Neural cell (in vitro differentiated cells): ENCODE results near the gene CGNL1. TPM values are rescaled to one million over a fixed set of nuclear protein-coding genes. Genes with fewer than 3 reads are reported as not detected.

ENCODE experiments used
- H2AFZ ChIP-seq: fragments of 200-600, 300-800 bp; sonication (generic), shearing (Covaris generic); 2 replicates; pipeline ENCODE4 v1.6.0; 2014; ENCODE audit warnings: low read depth, mild to moderate bottlenecking, antibody characterized with exemption, low read length, moderate library complexity
- H3F3A ChIP-seq: fragments of 200-600 bp; shearing (Covaris generic); 2 replicates; pipeline ENCODE4 v1.6.1; 2016; ENCODE audit warnings: mild to moderate bottlenecking, moderate library complexity, mixed read lengths, antibody characterized with exemption, low read length; ENCODE audit not compliant: insufficient read depth, poor library complexity, severe bottlenecking
- H3K27ac ChIP-seq: fragments of 200-600, 300-800 bp; sonication (generic), shearing (Covaris generic); 2 replicates; pipeline ENCODE4 v1.5.1; 2014; ENCODE audit warnings: mild to moderate bottlenecking, low read length, moderate library complexity
- H3K27me3 ChIP-seq: fragments of 300-800, 200-600 bp; sonication (generic), shearing (Covaris generic); 2 replicates; pipeline ENCODE4 v1.6.0; 2014; ENCODE audit warnings: mild to moderate bottlenecking, low read depth, low read length, moderate library complexity; ENCODE audit not compliant: insufficient read depth
- H3K36me3 ChIP-seq: fragments of 300-800, 200-600 bp; sonication (generic), shearing (Covaris generic); 2 replicates; pipeline ENCODE4 v1.5.1; 2014; ENCODE audit warnings: mild to moderate bottlenecking, antibody characterized with exemption, low read length, moderate library complexity; ENCODE audit not compliant: insufficient read depth
- H3K4me2 ChIP-seq: fragments of 300-800, 200-600 bp; sonication (generic), shearing (Covaris generic); 2 replicates; pipeline ENCODE4 v1.6.0; 2014; ENCODE audit warnings: mild to moderate bottlenecking, low read length
- H3K4me3 ChIP-seq: fragments of 300-800, 200-600 bp; sonication (generic), shearing (Covaris generic); 2 replicates; pipeline ENCODE4 v1.5.1; 2014; ENCODE audit warnings: mild to moderate bottlenecking, low read length, moderate library complexity
- H3K79me2 ChIP-seq: fragments of 200-600 bp; shearing (Covaris generic); replicated peaks from 2 replicates; pipeline ENCODE4 v1.6.0; 2014; ENCODE audit warnings: mild to moderate bottlenecking, low read length, moderate library complexity; ENCODE audit not compliant: insufficient read depth
- H3K9ac ChIP-seq: fragments of 300-800, 200-600 bp; sonication (generic), shearing (Covaris generic); 2 replicates; pipeline ENCODE4 v1.6.1; 2016; ENCODE audit warnings: mild to moderate bottlenecking, low read length, mixed read lengths
- H3K9me2 ChIP-seq: fragments of 200-600 bp; shearing (Covaris generic); 2 replicates; pipeline ENCODE4 v1.6.1; 2016; ENCODE audit warnings: mild to moderate bottlenecking, low read length, mixed read lengths; ENCODE audit not compliant: insufficient read depth
- H3K9me3 ChIP-seq: fragments of 200-600, 300-800 bp; sonication (generic), shearing (Covaris generic); 2 replicates; pipeline ENCODE4 v1.6.1; 2016; ENCODE audit warnings: mild to moderate bottlenecking, mixed run types, low read length, moderate library complexity, mixed read lengths
- H4K20me1 ChIP-seq: fragments of 200-600 bp; shearing (Covaris generic); 2 replicates; pipeline ENCODE4 v1.6.1; 2016; ENCODE audit warnings: mild to moderate bottlenecking, mixed run types; ENCODE audit not compliant: insufficient read depth
- EP300 ChIP-seq: fragments of 450-650 bp; conservative IDR thresholded peaks from 2 replicates; pipeline ENCODE4 v1.6.1; 2014; ENCODE audit warnings: antibody characterized with exemption, mild to moderate bottlenecking, moderate library complexity; ENCODE audit not compliant: poor library complexity, severe bottlenecking
- EZH2 ChIP-seq: fragments of 200-600, 300-800 bp; shearing (Covaris generic), sonication (generic); IDR thresholded peaks from 2 replicates; pipeline ENCODE4 v1.6.1; 2014; ENCODE audit warnings: antibody characterized with exemption, low read length, borderline replicate concordance, mild to moderate bottlenecking; ENCODE audit not compliant: insufficient read depth, poor library complexity, severe bottlenecking
- MXI1 ChIP-seq: fragments of 450-650 bp; conservative IDR thresholded peaks from 2 replicates; pipeline ENCODE4 v1.6.1; 2014; ENCODE audit warnings: antibody characterized with exemption, mild to moderate bottlenecking; ENCODE audit not compliant: poor library complexity, severe bottlenecking
- POLR2AphosphoS5 ChIP-seq: IDR thresholded peaks from 2 replicates; pipeline ENCODE4 v1.6.1; 2012
- RAD21 ChIP-seq: fragments of 450-650 bp; conservative IDR thresholded peaks from 2 replicates; pipeline ENCODE4 v1.6.1; 2014; ENCODE audit warnings: antibody characterized with exemption, mild to moderate bottlenecking, moderate library complexity
- SMC3 ChIP-seq: fragments of 450-650 bp; conservative IDR thresholded peaks from 2 replicates; pipeline ENCODE4 v1.6.1; 2014; ENCODE audit warnings: antibody characterized with exemption, mild to moderate bottlenecking, moderate library complexity; ENCODE audit not compliant: poor library complexity
- TAF1 ChIP-seq: IDR thresholded peaks from 2 replicates; pipeline ENCODE4 v1.6.1; 2012; ENCODE audit warnings: low read depth
- polyA plus RNA-seq: library from polyadenylated mRNA; depleted of rRNA; stranded (reverse); fragments of >200 nt; gene quantifications from 2 replicates; pipeline ENCODE4 v1.2.3, GENCODE V29; 2014
- TF ChIP-seq, protein P1 (sequence below): fragments of 450-650 bp; IDR thresholded peaks from 2 replicates; pipeline ENCODE4 v1.5.1; 2014; ENCODE audit warnings: antibody characterized with exemption, mild to moderate bottlenecking, moderate library complexity; ENCODE audit not compliant: poor library complexity, severe bottlenecking
- TF ChIP-seq, protein P2 (sequence below): IDR thresholded peaks from 2 replicates; pipeline ENCODE4 v1.6.1; 2012; ENCODE audit warnings: borderline replicate concordance

The CGNL1 gene
- polyA plus RNA-seq, 1 donor from 2014 or later, result 0.26 TPM

DNA sequence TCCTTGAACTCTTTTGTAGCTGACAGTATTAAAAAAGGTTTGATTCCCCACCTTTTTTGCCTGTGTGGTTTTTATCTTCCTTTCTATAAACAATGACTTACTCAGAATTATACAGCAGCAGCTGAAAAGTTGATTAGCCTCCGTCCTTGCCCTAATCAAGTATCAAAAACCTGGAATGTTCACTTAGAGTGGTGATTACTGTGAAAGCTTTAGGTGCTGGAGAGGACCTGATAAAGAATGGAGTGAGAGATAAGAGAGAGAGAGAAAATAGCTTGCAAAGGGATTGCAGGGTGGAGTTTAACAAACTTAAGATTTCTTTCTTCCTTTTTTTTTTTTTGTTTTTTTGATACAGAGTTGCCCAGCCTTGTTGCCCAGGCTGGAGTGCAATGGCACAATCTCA lies 6.7 kb downstream of the CGNL1 start:
- Histone ChIP-seq H3K36me3 (no peaks in the 10 kb centered on the region), H3K9ac (no peak overlapping the region), H3K4me2 (no peak overlapping the region), H3K27ac (no peak overlapping the region), H3F3A (no peaks in the 10 kb centered on the region), H2AFZ (no peak overlapping the region), H3K27me3 (no peaks in the 10 kb centered on the region), H3K4me3 (no peak overlapping the region), H3K9me3 (no peaks in the 10 kb centered on the region), H3K9me2 (no peaks in the 10 kb centered on the region), H3K79me2 (no peaks in the 10 kb centered on the region), H4K20me1 (no peaks in the 10 kb centered on the region)
- no peak for TF ChIP-seq TAF1

DNA sequence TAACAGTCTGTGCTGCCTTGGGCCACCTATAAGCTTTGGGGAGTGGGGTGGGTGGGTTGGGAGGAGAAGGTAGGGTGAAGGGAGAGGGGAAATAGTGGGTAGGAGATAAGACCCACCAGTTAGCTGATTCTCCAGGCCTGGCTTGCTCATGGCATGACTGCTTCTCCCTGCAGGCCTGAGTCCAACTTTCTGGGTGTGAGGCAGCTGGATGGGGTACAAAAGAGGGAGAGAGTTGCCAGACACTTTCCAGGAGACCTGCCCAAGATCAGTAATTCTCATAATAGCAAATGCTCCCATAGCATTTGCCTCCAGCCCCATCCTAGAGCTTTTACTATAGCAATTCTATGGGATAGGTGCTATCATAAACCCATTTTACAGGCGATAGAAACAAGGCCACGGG lies 7.7 kb downstream of the CGNL1 start:
- no peak overlapping the region for H3K9ac ChIP-seq
- H3K79me2 ChIP-seq, result no peaks in the 10 kb centered on the region
- no peaks in the 10 kb centered on the region for H3K9me3 ChIP-seq
- no peak overlapping the region for H2AFZ ChIP-seq
- no peaks in the 10 kb centered on the region for H3K9me2 ChIP-seq
- H3K36me3 ChIP-seq, result no peaks in the 10 kb centered on the region
- H3F3A ChIP-seq, result no peaks in the 10 kb centered on the region
- H3K4me2 ChIP-seq, result no peak overlapping the region
- H3K27ac ChIP-seq, result no peak overlapping the region
- TF ChIP-seq MXI1 (no peak), TAF1 (no peak), SMC3 (no peak), POLR2AphosphoS5 (no peak), EZH2 (no peak), EP300 (no peak), RAD21 (no peak)
- TF ChIP-seq, protein P1, sequence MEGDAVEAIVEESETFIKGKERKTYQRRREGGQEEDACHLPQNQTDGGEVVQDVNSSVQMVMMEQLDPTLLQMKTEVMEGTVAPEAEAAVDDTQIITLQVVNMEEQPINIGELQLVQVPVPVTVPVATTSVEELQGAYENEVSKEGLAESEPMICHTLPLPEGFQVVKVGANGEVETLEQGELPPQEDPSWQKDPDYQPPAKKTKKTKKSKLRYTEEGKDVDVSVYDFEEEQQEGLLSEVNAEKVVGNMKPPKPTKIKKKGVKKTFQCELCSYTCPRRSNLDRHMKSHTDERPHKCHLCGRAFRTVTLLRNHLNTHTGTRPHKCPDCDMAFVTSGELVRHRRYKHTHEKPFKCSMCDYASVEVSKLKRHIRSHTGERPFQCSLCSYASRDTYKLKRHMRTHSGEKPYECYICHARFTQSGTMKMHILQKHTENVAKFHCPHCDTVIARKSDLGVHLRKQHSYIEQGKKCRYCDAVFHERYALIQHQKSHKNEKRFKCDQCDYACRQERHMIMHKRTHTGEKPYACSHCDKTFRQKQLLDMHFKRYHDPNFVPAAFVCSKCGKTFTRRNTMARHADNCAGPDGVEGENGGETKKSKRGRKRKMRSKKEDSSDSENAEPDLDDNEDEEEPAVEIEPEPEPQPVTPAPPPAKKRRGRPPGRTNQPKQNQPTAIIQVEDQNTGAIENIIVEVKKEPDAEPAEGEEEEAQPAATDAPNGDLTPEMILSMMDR, result no peak
- TF ChIP-seq, protein P2, sequence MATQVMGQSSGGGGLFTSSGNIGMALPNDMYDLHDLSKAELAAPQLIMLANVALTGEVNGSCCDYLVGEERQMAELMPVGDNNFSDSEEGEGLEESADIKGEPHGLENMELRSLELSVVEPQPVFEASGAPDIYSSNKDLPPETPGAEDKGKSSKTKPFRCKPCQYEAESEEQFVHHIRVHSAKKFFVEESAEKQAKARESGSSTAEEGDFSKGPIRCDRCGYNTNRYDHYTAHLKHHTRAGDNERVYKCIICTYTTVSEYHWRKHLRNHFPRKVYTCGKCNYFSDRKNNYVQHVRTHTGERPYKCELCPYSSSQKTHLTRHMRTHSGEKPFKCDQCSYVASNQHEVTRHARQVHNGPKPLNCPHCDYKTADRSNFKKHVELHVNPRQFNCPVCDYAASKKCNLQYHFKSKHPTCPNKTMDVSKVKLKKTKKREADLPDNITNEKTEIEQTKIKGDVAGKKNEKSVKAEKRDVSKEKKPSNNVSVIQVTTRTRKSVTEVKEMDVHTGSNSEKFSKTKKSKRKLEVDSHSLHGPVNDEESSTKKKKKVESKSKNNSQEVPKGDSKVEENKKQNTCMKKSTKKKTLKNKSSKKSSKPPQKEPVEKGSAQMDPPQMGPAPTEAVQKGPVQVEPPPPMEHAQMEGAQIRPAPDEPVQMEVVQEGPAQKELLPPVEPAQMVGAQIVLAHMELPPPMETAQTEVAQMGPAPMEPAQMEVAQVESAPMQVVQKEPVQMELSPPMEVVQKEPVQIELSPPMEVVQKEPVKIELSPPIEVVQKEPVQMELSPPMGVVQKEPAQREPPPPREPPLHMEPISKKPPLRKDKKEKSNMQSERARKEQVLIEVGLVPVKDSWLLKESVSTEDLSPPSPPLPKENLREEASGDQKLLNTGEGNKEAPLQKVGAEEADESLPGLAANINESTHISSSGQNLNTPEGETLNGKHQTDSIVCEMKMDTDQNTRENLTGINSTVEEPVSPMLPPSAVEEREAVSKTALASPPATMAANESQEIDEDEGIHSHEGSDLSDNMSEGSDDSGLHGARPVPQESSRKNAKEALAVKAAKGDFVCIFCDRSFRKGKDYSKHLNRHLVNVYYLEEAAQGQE, result no peak
- H4K20me1 ChIP-seq, result no peaks in the 10 kb centered on the region
- no peak overlapping the region for H3K4me3 ChIP-seq
- peaks cover 3% of the 10 kb centered on the region for H3K27me3 ChIP-seq

DNA sequence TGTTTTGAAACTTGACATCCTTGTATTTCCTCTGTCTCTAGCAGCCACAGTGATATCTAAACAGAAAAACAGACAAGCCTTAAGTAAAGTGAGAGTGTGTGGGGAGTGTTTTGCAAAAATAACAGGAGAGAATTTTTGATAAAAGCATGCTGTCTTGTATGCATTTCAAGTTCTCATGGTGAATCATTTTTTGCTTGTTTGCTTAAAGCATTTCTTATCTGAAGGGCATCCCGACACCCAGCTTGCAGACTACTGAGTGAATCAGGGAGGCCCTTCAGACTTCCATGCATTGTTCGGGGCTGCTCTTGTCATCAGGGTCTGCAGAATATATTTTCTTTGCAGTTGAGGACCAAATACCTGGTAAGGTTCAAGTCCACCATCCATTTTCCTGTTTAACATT lies 8.5 kb downstream of the CGNL1 start:
- Histone ChIP-seq H3F3A (no peaks in the 10 kb centered on the region), H2AFZ (no peak overlapping the region), H3K4me2 (no peak overlapping the region), H4K20me1 (no peaks in the 10 kb centered on the region), H3K9me3 (no peaks in the 10 kb centered on the region), H3K36me3 (no peaks in the 10 kb centered on the region), H3K79me2 (no peaks in the 10 kb centered on the region), H3K9me2 (no peaks in the 10 kb centered on the region), H3K27me3 (peaks cover 3% of the 10 kb centered on the region), H3K27ac (no peak overlapping the region), H3K4me3 (no peak overlapping the region), H3K9ac (no peak overlapping the region)
- TF ChIP-seq POLR2AphosphoS5 (no peak), TAF1 (no peak), EZH2 (no peak), RAD21 (no peak), MXI1 (no peak), SMC3 (no peak), EP300 (no peak)
- TF ChIP-seq, protein P2, result no peak
- TF ChIP-seq, protein P1, result no peak
